Sigmoid colon (tissue), 7 donors: ENCODE data around the gene OR6J1. TPM values are rescaled to one million over a fixed set of nuclear protein-coding genes. Genes with fewer than 3 reads are reported as not detected.
"Not testable (repeated sequence)": the region's sequence is repeated elsewhere in the genome, so short reads cannot be mapped to it uniquely, and the experiment has no call there.

Source experiments
- DNase-seq: peaks from one replicate; pipeline ENCODE4 v3.0.0-alpha.2; 2019
- H3K27ac ChIP-seq, 4 donors: fragments of 200-600 bp; sonication (generic); one replicate each; pipeline ENCODE4 v1.5.1; 2016 to 2019; ENCODE audit warnings: mild to moderate bottlenecking in 1 of 4
- H3K27me3 ChIP-seq, 3 donors: fragments of 200-600 bp; sonication (generic); one replicate each; pipeline ENCODE4 v1.5.1; 2019; ENCODE audit warnings: mild to moderate bottlenecking in 1 of 3
- H3K36me3 ChIP-seq, 4 donors: fragments of 200-600 bp; sonication (generic); one replicate each; pipeline ENCODE4 v1.5.1; 2016 to 2019
- H3K4me1 ChIP-seq, 4 donors: fragments of 200-600 bp; sonication (generic); one replicate each; pipeline ENCODE4 v1.5.1; 2017 to 2019
- H3K4me3 ChIP-seq, 4 donors: fragments of 200-600 bp; sonication (generic); one replicate each; pipeline ENCODE4 v1.5.1; 2017 to 2019; ENCODE audit warnings: mild to moderate bottlenecking in 2 of 4, moderate library complexity in 1 of 4
- H3K9me3 ChIP-seq, 4 donors: fragments of 200-600 bp in 3 of 4; sonication (generic) in 3 of 4; one replicate each; pipeline versions ENCODE4 v1.5.1 to v1.6.1; 2013 to 2019
- CTCF ChIP-seq, 4 experiments: fragments of 450-650 bp in 3 of 4; fragments of 200-600 bp in 1 of 4; IDR thresholded peaks; one replicate each; pipeline ENCODE4 v1.5.1; 2016 to 2019; ENCODE audit warnings: antibody characterized with exemption in 4 of 4, mild to moderate bottlenecking in 3 of 4, moderate library complexity in 2 of 4
- EP300 ChIP-seq, 4 donors: sonication (generic); formaldehyde crosslinking; IDR thresholded peaks; one replicate each; pipeline ENCODE4 v1.6.1; 2017; ENCODE audit warnings: antibody characterized with exemption in 4 of 4
- POLR2A ChIP-seq, 2 donors: fragments of 450-650 bp; IDR thresholded peaks; one replicate each; pipeline ENCODE4 v1.6.1; 2016; ENCODE audit warnings: antibody characterized with exemption in 2 of 2, mild to moderate bottlenecking in 2 of 2, moderate library complexity in 2 of 2
- POLR2AphosphoS5 ChIP-seq, 4 donors: sonication (generic); formaldehyde crosslinking; IDR thresholded peaks; one replicate each; pipeline ENCODE4 v1.6.1; 2017; ENCODE audit warnings: antibody characterized with exemption in 4 of 4
- WGBS, 2 donors: extraction: QIAGEN DNeasy Blood & Tissue Kit; methylation state at CpG; one replicate each; pipeline ENCODE4 v1.1.7; 2013; 5-methylcytosine and 5-hydroxymethylcytosine counted together
- intact Hi-C: fragments of 100-400 bp; cut with DNase I; formaldehyde crosslinking; loops from one replicate; pipeline ENCODE4 v1.15.1; 2023
- polyA plus RNA-seq, 3 donors: library from polyadenylated mRNA; stranded (reverse); fragments of 200-250 nt; gene quantifications; one replicate each; pipeline ENCODE4 v1.2.3, GENCODE V29; 2013
- total RNA-seq, 4 donors: library from RNA; depleted of rRNA; stranded (reverse); fragments of >200 nt; gene quantifications; one replicate each; pipeline ENCODE4 v1.1.0, GENCODE V29; 2016
- donor health status: healthy with polysubstance abuse.
- donor health status: Bipolar disorder and iron deficiency.
- donor health status: healthy.

OR6J1 gene
- total and polyA plus RNA-seq, 7 donors = not detected

- H3K27me3 ChIP-seq = no peaks in the 10 kb centered on the region
- no peak for DNase-seq
- no peaks in the 10 kb centered on the region for H3K36me3 ChIP-seq
- TF ChIP-seq CTCF (IDR thresholded peaks at IDR 0.05) (no peak), POLR2A (IDR thresholded peaks at IDR 0.05) (no peak), EP300 (IDR thresholded peaks at IDR 0.05) (no peak), POLR2AphosphoS5 (IDR thresholded peaks at IDR 0.05) (no peak)
- intact Hi-C loops = no loop called here
- WGBS, 2 donors = 80 to 89% methylated on average over 2 of the region's 2 CpGs
- H3K4me1 ChIP-seq = no peaks in the 10 kb centered on the region
- H3K27ac ChIP-seq = no peak overlapping the region
- H3K9me3 ChIP-seq = no peaks in the 10 kb centered on the region
- H3K4me3 ChIP-seq = no peak overlapping the region
Measured at GRCh38 chr14:22648506-22648905, 4.4 kb upstream of the OR6J1 start.

DNA sequence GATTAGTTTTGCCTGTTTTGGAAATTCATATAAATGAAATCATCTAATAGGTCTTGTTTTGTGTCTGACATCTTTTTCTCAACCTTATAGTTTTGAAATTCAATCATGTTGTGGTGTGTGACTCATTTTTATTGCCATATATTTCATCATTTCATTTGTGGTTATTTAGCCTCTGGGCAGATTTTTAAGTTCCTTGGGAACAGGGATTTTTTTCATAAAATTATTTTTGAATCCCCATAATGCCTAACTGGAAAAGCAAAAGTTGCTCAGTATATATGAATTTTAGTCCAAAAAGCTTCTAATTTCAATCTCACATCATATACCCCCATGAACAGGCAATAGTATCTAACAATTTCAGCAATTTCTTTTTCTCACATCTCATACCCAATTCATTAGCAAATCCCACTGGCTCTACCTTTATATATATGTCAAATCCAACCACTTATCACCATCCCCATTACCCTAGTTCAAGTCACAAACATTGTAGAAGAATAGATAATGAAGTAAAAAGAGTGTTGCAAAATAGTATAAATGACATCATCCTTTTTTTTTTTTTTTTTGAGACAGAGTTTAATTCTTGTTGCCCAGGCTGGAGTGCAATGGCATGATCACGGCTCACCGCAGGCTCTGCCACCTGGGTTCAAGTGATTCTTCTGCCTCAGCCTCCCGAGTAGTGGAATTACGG is 2.6 kb upstream of the OR6J1 start:
- Histone ChIP-seq H3K4me1 (no peaks in the 10 kb centered on the region), H3K4me3 (no peak overlapping the region), H3K9me3 (no peaks in the 10 kb centered on the region), H3K27me3 (no peaks in the 10 kb centered on the region), H3K27ac (no peak overlapping the region), H3K36me3 (no peaks in the 10 kb centered on the region)
- DNase-seq = no peak
- intact Hi-C loops = no loop called here
- no peak for TF ChIP-seq EP300 (IDR thresholded peaks at IDR 0.05)
- TF ChIP-seq CTCF (IDR thresholded peaks at IDR 0.05) = no peak
- TF ChIP-seq POLR2A (IDR thresholded peaks at IDR 0.05) = no peak
- no peak for TF ChIP-seq POLR2AphosphoS5 (IDR thresholded peaks at IDR 0.05)
- WGBS, 2 donors = 93 to 95% methylated on average over 4 of the region's 4 CpGs

DNA sequence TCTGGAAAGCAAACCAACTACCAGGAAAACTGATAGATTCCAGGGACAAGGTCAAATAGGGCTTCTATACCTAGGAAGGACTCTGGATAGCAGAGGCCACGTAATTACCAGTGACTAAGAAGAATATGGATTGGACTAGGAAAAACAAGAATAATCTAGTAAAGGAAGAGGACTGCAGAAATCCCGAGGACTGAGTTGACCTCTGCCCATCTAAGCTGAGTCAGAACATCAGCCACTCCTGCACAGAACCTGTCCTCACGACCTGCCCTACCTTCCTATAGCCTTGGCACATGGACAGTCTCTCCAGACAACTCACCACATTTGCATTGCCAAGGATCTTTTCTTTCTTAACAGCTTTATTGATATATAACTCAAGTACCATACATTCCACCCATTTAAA is 2.3 kb downstream of the OR6J1 start:
- Histone ChIP-seq H3K27ac (no peak overlapping the region), H3K9me3 (no peaks in the 10 kb centered on the region), H3K4me3 (no peak overlapping the region), H3K36me3 (no peaks in the 10 kb centered on the region), H3K4me1 (no peaks in the 10 kb centered on the region), H3K27me3 (no peaks in the 10 kb centered on the region)
- TF ChIP-seq CTCF (IDR thresholded peaks at IDR 0.05) (no peak), EP300 (IDR thresholded peaks at IDR 0.05) (no peak), POLR2A (IDR thresholded peaks at IDR 0.05) (no peak), POLR2AphosphoS5 (IDR thresholded peaks at IDR 0.05) (no peak)
- WGBS, 2 donors = 18 to 53% methylated on average over 3 of the region's 3 CpGs
- intact Hi-C loops = no loop called here
- DNase-seq = no peak

GRCh38 chr14:22640192-22640591 is 4.0 kb downstream of the OR6J1 start:
- intact Hi-C loops = no loop called here

DNA sequence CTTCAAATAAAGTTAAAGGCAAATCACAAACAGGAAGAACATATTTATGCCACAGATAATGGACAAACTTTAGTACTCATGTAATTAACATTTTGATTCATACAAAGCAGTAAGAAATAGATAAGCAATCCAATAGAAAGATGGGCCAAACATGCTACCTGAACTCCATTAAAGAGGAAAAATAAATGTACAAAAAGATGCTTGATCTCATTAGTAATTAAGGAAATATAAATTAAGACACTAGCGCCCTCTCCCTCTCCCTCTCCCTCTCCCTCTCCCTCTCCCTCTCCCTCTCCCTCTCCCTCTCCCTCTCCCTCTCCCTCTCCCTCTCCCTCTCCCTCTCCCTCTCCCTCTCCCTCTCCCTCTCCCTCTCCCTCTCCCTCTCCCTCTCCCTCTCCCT is 8.2 kb downstream of the OR6J1 start:
- H3K4me1 ChIP-seq, H3K4me3 ChIP-seq, H3K36me3 ChIP-seq, H3K27me3 ChIP-seq, H3K27ac ChIP-seq, intact Hi-C loops, DNase-seq, H3K9me3 ChIP-seq: not testable (repeated sequence)
- WGBS, 2 donors = 0 to 70% methylated on average over 1 of the region's 1 CpG

More at GRCh38 chr14:22640192-22640591, 4.0 kb downstream of the OR6J1 start:
- Histone ChIP-seq H3K27ac (no peak overlapping the region), H3K4me1 (no peaks in the 10 kb centered on the region), H3K36me3 (no peaks in the 10 kb centered on the region), H3K4me3 (no peak overlapping the region), H3K9me3 (no peaks in the 10 kb centered on the region), H3K27me3 (no peaks in the 10 kb centered on the region)
- TF ChIP-seq CTCF (IDR thresholded peaks at IDR 0.05) (no peak), EP300 (IDR thresholded peaks at IDR 0.05) (no peak), POLR2A (IDR thresholded peaks at IDR 0.05) (no peak), POLR2AphosphoS5 (IDR thresholded peaks at IDR 0.05) (no peak)
- DNase-seq = no peak
